ENCODE results near the gene RAB3GAP2.

RAB3GAP2 gene, protein sequence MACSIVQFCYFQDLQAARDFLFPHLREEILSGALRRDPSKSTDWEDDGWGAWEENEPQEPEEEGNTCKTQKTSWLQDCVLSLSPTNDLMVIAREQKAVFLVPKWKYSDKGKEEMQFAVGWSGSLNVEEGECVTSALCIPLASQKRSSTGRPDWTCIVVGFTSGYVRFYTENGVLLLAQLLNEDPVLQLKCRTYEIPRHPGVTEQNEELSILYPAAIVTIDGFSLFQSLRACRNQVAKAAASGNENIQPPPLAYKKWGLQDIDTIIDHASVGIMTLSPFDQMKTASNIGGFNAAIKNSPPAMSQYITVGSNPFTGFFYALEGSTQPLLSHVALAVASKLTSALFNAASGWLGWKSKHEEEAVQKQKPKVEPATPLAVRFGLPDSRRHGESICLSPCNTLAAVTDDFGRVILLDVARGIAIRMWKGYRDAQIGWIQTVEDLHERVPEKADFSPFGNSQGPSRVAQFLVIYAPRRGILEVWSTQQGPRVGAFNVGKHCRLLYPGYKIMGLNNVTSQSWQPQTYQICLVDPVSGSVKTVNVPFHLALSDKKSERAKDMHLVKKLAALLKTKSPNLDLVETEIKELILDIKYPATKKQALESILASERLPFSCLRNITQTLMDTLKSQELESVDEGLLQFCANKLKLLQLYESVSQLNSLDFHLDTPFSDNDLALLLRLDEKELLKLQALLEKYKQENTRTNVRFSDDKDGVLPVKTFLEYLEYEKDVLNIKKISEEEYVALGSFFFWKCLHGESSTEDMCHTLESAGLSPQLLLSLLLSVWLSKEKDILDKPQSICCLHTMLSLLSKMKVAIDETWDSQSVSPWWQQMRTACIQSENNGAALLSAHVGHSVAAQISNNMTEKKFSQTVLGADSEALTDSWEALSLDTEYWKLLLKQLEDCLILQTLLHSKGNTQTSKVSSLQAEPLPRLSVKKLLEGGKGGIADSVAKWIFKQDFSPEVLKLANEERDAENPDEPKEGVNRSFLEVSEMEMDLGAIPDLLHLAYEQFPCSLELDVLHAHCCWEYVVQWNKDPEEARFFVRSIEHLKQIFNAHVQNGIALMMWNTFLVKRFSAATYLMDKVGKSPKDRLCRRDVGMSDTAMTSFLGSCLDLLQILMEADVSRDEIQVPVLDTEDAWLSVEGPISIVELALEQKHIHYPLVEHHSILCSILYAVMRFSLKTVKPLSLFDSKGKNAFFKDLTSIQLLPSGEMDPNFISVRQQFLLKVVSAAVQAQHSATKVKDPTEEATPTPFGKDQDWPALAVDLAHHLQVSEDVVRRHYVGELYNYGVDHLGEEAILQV (N-terminal part only)

DNA sequence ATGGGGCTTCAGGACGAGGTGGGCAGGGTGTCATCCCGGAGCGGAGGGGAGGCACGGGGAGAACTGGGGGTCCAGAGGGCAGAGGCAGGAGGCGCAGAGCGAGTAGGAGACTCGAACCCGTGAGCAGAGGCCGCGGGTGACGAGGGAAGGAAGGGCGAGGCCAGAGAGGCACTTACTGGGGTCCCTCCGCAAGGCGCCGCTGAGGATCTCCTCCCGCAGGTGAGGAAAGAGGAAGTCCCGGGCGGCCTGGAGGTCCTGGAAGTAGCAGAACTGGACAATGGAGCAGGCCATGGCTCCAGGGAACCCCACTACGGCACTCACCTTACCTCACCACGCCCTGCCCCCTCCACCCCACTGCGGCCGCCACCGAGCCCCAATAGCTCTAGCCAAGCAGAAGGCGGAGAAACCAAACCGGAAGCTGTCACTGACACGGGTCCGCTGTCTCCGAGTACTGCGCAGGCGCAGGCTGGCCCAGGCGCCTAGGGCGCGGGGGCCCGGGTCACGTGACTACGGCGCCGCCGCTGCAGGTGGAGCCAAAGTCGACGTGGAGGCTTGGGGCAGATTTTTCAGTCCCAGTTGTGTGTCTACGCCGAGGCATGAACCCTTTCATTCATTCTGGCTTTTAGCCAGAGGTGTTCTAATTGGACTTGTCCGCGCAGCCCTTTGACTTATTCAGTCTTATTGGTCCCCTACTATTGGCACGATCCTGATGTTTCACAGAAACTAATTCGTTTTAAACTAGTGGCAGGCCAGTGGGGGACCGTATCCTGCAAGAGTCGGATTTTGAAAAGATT, at the start of gene RAB3GAP2:
Gene RAB3GAP2 (minus strand): TSS at position 407 of the 794 bp plus-strand sequence. CDS start 116 bp downstream, at position 291.
- in situ Hi-C loops (cut with HindIII; ENCODE audit: low sequenced_read_pairs): no loop called here
- TF ChIP-seq, protein P1, sequence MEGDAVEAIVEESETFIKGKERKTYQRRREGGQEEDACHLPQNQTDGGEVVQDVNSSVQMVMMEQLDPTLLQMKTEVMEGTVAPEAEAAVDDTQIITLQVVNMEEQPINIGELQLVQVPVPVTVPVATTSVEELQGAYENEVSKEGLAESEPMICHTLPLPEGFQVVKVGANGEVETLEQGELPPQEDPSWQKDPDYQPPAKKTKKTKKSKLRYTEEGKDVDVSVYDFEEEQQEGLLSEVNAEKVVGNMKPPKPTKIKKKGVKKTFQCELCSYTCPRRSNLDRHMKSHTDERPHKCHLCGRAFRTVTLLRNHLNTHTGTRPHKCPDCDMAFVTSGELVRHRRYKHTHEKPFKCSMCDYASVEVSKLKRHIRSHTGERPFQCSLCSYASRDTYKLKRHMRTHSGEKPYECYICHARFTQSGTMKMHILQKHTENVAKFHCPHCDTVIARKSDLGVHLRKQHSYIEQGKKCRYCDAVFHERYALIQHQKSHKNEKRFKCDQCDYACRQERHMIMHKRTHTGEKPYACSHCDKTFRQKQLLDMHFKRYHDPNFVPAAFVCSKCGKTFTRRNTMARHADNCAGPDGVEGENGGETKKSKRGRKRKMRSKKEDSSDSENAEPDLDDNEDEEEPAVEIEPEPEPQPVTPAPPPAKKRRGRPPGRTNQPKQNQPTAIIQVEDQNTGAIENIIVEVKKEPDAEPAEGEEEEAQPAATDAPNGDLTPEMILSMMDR (IDR thresholded peaks at IDR 0.05; ENCODE audit: low read depth, low read length): no peak
- peak; percentile 93 for DNase-seq (ENCODE audit: low read depth, low spot score)
- peak within 1 kb of the TSS; percentile 92 for H3K4me3 ChIP-seq (ENCODE audit: low read depth, low read length)

DNA sequence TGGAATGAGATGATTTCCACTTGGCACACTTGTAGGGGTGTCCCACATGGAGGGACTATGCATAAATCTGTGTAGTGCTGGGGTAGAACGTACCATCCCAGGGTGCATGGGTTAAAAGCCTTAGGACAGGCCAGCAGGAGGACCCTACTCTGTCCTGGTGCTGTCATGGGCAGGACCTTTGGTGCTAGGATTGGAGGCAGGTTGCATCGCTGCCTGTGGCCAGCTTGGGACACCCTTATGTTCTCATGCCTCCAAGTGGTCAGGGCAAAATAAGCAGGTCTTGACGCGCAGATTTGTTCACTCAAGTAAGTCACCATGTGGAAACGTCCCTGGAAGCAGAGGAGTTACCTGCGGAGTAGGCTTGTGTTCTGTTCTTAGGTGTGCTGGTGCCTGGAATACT, 49.5 kb upstream of the RAB3GAP2 start:
- in situ Hi-C loops (cut with HindIII; ENCODE audit: low sequenced_read_pairs): no loop called here
- TF ChIP-seq, protein P1 (IDR thresholded peaks at IDR 0.05; ENCODE audit: low read depth, low read length): no peak
- no peak overlapping the region for H3K4me3 ChIP-seq (ENCODE audit: low read depth, low read length)
- DNase-seq (ENCODE audit: low read depth, low spot score): no peak

DNA sequence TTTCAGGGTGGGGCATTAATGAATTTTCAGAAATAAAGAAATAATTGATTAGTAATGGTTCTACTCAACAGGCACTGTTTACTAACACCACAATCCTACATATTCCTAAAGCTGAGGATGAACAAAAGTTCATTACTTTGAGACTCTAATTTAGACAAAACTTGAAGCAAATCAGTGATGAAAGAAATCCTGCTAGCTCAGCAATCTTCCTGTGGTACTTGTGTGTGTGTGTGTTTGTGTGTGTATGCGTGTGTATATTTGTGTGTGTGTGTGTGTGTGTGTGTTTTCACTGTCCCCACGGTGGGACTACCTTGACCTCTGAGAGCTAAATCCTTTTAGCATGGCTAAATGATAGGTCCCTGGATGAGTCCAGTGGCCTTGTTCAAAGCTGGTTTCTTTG, 48.5 kb upstream of the RAB3GAP2 start:
- in situ Hi-C loops (cut with HindIII; ENCODE audit: low sequenced_read_pairs): no loop called here
- TF ChIP-seq, protein P1 (IDR thresholded peaks at IDR 0.05; ENCODE audit: low read depth, low read length): no peak
- no peak for DNase-seq (ENCODE audit: low read depth, low spot score)
- H3K4me3 ChIP-seq (ENCODE audit: low read depth, low read length): no peak overlapping the region

DNA sequence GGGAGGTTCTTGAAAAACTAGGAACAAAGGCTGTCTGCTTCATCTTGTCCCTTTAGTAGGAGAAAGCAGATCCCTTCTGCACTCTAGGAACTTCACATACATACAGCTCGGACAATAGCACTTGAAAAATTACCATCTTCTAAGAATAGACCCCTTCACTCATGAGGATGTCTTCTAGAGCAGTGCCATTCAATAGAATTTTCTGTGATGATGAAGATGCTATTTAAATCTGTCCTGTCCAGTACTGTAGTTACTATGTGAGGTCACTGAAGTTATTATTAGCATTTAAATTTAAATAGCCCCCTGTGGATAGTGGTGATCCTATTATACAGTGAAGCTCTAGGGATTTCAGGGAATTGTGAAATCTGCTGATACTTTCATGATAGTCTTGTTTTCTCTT, 46.4 kb upstream of the RAB3GAP2 start:
- in situ Hi-C loops (cut with HindIII; ENCODE audit: low sequenced_read_pairs): no loop called here
- TF ChIP-seq, protein P1 (IDR thresholded peaks at IDR 0.05; ENCODE audit: low read depth, low read length): no peak

DNA sequence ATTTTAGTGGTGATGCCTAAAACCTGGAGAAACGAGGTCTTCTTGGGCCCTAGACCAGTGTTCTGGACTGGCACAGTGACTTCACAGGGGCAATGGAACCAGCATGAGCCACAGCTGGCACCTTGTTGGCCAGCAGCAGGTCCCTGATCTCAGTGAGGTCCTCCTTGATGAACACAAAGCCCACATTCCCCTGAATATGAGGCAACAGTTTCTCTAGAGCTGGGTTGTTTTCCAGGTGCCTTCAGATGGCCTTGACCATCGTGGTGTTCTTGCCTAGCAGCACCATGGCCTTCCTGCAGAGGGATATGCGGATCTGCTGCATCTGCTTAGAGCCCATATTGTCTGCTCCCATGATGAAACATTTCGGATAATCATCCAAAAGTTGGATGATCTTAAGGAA, 44.9 kb upstream of the RAB3GAP2 start:
- TF ChIP-seq, protein P1 (IDR thresholded peaks at IDR 0.05; ENCODE audit: low read depth, low read length): no peak
- H3K4me3 ChIP-seq (ENCODE audit: low read depth, low read length): no peak overlapping the region
- DNase-seq (ENCODE audit: low read depth, low spot score): no peak
- in situ Hi-C loops (cut with HindIII; ENCODE audit: low sequenced_read_pairs): no loop called here

More for the DNA sequence above, 46.4 kb upstream of the RAB3GAP2 start:
- no peak overlapping the region for H3K4me3 ChIP-seq (ENCODE audit: low read depth, low read length)
- no peak for DNase-seq (ENCODE audit: low read depth, low spot score)

Measured in astrocyte of the spinal cord (primary cell).